Cortex of kidney (tissue), 1 donor: ENCODE results near the gene CEP135.
"Not testable (repeated sequence)": the region's sequence is repeated elsewhere in the genome, so short reads cannot be mapped to it uniquely, and the experiment has no call there.

Source experiments
- DNase-seq: peaks from one replicate; lab custom pipeline; 2025; lab: John Stamatoyannopoulos, UW

The CEP135 gene

GRCh38 chr4:56028165-56028564 lies 79.4 kb downstream of the CEP135 start:
- DNase-seq = no peak

DNA sequence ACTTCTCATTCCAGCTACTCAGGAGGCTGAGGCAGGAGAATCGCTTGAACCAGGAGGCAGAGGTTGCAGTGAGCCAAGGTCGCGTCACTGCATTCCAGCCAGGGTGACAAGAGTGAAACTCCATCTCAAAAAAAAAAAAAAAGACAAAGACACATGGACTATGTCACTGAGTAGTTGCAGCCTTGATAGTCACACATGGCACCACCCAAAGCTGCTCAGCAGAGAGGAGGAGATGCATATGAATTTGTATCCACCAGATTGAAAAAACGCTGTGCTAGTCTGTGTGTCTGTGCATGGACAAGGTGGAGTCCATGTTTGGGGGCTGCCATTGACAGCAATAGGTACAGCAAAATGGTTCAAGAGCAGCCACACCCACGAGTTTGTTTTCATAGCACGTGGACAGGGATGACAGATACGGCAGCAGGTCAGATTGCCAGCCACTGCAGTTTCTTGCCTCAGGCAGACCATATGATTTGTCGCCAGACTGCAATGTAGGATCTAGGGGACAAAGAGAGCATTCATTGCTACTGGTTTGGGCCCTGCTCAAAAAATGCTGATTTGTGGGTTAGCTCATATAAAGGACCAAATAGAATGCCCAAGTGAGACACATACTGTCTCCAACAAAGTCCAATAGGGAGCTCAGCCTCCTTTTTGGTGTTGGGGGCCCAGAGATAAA lies 89.9 kb downstream of the CEP135 start:
- no peak for DNase-seq

- DNase-seq = no peak
Measured at GRCh38 chr4:56040842-56041241, 92.1 kb downstream of the CEP135 start.

DNA sequence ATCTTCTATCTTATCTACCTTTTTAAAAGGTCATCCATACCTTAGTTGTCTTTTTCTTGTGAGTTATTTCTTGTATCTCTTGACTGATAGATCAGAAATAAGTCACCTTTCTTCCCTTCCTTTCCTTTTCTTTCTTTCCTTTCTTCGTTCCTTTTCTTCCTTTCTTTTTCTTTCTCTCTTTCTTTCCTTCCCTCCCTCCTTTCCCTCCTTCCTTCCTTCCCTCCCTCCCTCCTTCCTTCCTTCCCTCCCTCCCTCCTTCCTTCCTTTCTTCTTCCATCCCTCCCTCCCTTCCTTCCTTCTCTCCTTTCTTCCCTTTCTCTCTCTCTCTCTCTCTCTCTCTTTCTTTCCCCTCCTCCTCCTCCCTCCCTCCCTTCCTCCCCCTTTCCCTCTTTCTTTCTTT lies 93.5 kb downstream of the CEP135 start:
- DNase-seq = no peak

GRCh38 chr4:56048383-56048701 lies 99.6 kb downstream of the CEP135 start:
- no peak for DNase-seq

- no peak for DNase-seq
Measured at GRCh38 chr4:56048702-56049431, 100.1 kb downstream of the CEP135 start.

DNA sequence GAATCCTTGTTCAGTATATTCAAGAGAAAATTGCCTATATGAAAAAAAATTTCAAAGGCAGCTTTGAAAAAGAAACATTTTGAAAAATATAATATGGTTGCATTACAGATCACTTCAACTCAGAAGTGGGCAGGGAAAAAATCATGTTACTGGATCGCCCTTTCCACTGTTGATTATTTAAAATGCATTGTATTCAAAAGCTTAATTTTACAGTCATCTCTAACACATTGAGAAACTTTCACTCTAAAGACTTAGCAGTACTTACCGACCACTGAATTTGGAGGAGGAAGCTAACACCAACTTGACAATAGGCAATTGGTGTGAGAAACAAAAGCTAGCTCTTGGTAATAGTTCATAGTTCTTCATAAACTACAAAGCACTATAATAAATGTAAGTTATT lies 101.9 kb downstream of the CEP135 start:
- no peak for DNase-seq

DNA sequence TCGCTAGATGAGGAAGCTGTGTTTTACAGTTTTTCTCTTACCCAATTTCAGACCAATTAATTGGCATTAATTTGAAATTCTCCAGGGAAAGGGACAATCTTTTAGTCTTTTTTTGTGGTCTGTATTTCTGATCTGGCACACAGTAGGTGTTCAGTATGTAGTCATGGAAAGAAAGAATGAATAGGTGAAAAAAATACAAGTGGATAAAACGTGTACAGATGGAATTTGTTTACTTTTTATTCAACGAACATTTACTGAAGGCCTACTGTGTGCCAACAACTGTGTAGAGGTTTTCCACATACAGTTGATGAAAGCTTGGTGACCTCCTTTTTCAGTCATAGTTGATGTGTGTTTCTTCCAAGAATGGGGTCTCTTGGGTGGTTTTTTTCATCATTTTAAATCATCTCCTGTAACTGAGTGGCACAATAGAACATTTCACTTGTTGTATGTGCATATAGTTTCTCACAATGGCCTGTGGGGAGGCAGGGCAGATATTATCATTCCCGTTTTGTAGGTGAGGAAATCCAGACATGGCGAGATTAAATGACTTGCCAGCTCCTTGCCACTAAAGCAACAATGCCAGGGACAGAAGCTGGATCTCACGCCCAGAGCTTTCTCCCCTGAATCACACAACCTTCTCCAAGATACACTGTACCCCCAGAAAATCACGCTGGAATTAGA lies 102.4 kb downstream of the CEP135 start:
- DNase-seq = no peak

DNA sequence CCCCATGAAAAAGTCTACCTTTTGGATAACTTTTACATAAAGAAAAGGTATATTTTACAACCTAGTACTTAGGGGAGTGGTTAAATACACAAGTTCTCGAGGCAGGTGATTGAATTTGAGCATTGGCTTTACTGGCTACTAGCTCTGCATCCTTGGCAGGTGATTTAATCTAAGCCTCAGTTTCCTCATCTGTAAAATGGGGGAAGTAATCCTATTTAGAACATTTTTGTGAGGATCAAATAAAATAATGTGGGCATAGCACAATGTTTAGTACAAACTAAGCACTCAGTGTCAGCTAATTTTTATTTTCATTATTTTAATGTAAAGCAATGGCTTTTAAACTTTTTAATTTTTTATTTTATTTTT lies 102.9 kb downstream of the CEP135 start:
- DNase-seq = no peak

DNA sequence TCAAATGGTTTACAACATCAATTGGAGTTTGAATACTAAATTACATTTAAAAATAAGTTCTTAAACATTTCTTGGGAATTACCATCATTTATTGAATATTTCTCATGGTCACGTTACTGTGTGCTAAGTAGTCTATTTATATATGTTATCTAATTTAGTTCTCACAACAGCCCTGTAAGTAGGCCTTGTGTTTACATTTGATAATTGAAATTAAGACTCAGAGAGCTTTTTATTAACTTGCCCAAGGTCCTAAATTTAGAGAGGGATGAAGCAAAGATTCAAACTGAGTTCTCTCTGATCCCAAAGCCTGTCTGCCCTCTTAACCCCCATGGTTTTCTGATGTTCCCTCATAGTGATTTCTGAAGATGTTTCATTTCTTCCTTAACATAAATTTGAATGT lies 103.7 kb downstream of the CEP135 start:
- DNase-seq = no peak

- no peak for DNase-seq
Measured at GRCh38 chr4:56052966-56053365, 104.2 kb downstream of the CEP135 start.

- no peak for DNase-seq
Measured at GRCh38 chr4:56055027-56055977, 106.6 kb downstream of the CEP135 start.

DNA sequence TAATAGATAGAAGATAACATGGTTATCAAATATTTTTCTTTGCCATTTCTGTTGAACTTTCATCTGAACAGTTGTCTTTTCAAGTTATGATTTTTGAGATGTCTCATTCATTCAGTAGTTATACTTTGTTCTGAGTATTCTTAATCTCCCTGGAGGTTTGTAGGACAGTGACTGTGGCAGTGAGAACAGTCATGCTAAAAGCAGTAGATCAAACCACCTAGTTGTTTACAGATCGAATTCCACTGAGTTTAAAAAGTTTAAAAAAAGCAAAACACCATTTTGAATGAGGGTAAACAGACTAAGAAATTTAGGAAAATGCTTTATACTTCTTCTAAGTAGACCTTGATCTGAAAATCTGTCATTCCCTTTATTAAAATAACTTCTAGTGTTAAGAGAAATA lies 107.2 kb downstream of the CEP135 start:
- DNase-seq = no peak

DNA sequence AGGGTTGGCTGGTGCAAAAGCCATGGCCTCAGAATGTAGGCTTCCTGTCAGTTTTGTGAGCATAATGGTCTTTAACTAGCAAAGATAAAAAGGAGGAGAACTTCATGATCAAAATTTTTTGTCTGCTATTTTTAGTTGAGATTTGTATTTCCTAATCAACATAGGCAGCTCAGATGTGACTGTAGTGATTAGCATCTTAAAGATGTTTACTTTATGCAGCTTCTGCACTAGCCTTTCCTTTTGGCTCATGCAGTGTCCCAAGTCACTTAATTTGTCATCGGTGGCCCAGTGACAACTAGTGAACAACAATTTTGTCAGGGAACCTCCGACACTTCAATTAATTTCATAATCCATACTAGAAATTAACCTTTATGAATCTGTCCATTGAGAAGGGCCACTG lies 109.8 kb downstream of the CEP135 start:
- no peak for DNase-seq

GRCh38 chr4:56060036-56060435 lies 111.3 kb downstream of the CEP135 start:
- no peak for DNase-seq

- DNase-seq = no peak
Measured at GRCh38 chr4:56062106-56062505, 113.4 kb downstream of the CEP135 start.

DNA sequence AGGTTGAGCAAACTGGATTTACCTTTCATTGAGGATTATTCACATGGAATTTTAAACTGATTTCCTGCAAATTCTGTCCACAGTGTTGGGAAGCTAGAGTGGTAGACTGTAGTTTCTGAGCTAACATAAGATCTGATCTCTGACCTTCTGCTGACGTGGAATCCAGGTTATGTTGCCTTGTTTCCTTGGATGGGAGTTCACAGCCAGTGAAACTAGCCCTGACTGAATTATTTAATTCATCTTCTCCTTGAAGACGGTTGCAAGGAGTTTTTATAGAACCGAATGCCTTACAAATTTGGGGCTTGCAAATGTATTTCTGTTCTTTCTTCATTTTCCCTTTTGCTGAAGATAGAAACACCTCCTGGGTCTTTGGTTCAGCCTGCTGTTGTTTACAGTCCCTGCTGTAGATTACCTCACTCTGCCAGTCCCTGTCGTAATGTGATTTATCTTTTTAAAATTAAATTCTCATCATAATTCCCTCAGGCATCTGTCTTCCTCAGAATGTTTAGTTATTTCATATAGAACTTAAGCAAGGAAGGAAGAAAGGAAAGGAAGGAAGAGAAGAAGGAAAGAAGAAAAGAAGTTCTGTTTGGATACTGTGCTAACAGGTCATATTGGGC lies 113.9 kb downstream of the CEP135 start:
- DNase-seq = no peak

DNA sequence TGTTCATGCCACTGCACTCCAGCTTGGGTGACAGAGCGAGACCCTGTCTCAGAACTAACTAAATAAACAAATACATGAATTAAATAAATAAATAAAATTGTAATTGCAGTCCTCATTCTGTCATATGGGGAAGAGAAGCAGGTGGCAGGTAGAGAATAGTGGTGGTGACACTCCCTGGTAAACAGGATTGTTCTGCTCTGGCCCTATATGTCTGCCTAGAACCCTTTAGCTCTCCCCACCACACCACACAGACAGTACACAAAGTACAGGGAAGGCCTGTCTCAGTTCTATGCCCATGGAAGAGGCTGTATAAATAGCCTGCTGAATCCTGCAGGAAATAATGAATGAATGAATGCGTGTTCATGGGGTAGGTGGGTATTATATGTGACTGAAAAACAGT lies 117.7 kb downstream of the CEP135 start:
- no peak for DNase-seq

DNA sequence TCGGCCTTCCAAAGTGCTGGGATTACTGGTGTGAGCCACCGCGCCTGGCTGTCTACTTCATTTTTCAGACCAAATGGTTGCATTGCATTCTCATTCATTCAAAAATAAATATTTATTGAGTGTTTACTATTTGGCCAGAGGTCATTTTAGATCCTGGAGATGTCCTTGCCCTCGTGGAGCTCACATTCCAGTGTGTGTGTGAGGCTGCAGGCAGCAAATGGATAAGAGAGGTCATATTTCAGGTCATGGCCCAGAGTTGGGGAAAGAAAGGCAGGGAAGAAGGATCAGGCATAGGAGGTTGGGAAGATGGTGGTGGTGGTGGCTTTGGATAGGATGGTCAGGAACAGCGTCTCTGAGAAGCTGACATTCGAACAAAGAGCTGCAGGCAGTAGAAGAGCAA lies 119.1 kb downstream of the CEP135 start:
- no peak for DNase-seq

DNA sequence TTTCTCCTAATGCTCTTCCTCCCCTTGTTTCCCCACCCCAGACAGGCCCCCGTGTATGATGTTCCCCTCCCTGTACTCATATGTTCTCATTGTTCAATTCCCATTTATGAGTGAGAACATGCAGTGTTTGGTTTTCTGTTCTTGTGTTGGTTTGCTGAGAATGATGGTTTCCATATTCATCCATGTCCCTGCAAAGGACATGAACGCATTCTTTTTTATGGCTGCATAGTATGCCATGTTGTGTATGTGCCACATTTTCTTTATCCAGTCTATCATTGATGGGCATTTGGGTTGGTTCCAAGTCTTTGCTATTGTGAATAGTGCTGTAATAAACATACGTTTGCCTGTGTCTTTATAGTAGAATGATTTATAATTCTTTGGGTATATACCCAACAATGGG lies 124.0 kb downstream of the CEP135 start:
- DNase-seq = not testable (repeated sequence)

GRCh38 chr4:56077676-56078075 lies 128.9 kb downstream of the CEP135 start:
- no peak for DNase-seq

- no peak for DNase-seq
Measured at GRCh38 chr4:56078866-56079265, 130.1 kb downstream of the CEP135 start.
